GM12878 (cell line): Measurements from ENCODE around the gene COL20A1. TPM values are rescaled to one million over a fixed set of nuclear protein-coding genes. Genes with fewer than 3 reads are reported as not detected.

Experiments used
- ATAC-seq: fragments of 200-7000 bp; cut with Tn5 transposase; 3 replicates; pipeline ENCODE4 v1.9.1; 2020; ENCODE audit warnings: mild to moderate bottlenecking, moderate library complexity
- BruUV-seq: library from RNA; stranded (reverse); fragments of 400-500 nt; replicated peaks from 2 replicates; lab custom pipeline; 2021; lab: Mats Ljungman, UMichigan
- CTCF ChIA-PET: fragments of 300-600 bp; sonication (Branson Sonifier 250); formaldehyde crosslinking; extraction: SDS; loops from one replicate; lab custom pipeline; 2021; ENCODE audit warnings: inconsistent platforms; lab: Yijun Ruan, JAX
- POLR2A ChIA-PET: fragments of 350-600 bp; formaldehyde crosslinking; extraction: SDS; loops from one replicate; lab custom pipeline; 2021; ENCODE audit warnings: inconsistent platforms; lab: Charles Lee
- RAD21 ChIA-PET: fragments of 300-600 bp; sonication (Branson Sonifier 250); formaldehyde crosslinking; loops from one replicate; lab custom pipeline; 2023; ENCODE audit warnings: antibody characterized with exemption; ENCODE audit not compliant: unreplicated experiment; lab: Charles Lee
- SMC1A ChIA-PET: fragments of 300-600 bp; sonication (Branson Sonifier 250); formaldehyde crosslinking; loops from one replicate; lab custom pipeline; 2023; ENCODE audit not compliant: unreplicated experiment, uncharacterized antibody; lab: Charles Lee
- DNase-seq: peaks from one replicate; pipeline ENCODE4 v3.0.0-alpha.2; 2011; ENCODE audit warnings: low read depth, low spot score
- FAIRE-seq: peaks from 3 replicates; lab custom pipeline; 2011; peaks lifted over from hg19 to GRCh38; lab: Jason Lieb, UNC
- H2AFZ ChIP-seq: 2 replicates; pipeline ENCODE4 v1.6.0; 2011; ENCODE audit warnings: low read depth, low read length, control low read depth; ENCODE audit not compliant: control insufficient read depth
- H3K27ac ChIP-seq: 2 replicates; pipeline ENCODE4 v1.5.1; 2011; ENCODE audit warnings: control low read depth; ENCODE audit not compliant: control insufficient read depth, insufficient read depth
- H3K27me3 ChIP-seq, 2 experiments: replicated peaks in 1 of 2; 2 replicates each; pipeline versions ENCODE4 v1.6.0 to v1.6.1; 2011; ENCODE audit warnings: low read length in 1 of 2; ENCODE audit not compliant: control insufficient read depth in 2 of 2, insufficient read depth in 2 of 2
- H3K36me3 ChIP-seq, 2 experiments: 2 replicates each; pipeline ENCODE4 v1.5.1; 2011; ENCODE audit warnings: low read length in 1 of 2; ENCODE audit not compliant: control insufficient read depth in 2 of 2, insufficient read depth in 2 of 2
- H3K4me1 ChIP-seq: 2 replicates; pipeline ENCODE4 v1.6.1; 2011; ENCODE audit warnings: mild to moderate bottlenecking, low read length, moderate library complexity, mixed read lengths; ENCODE audit not compliant: control insufficient read depth, insufficient read depth
- H3K4me2 ChIP-seq: 2 replicates; pipeline ENCODE4 v1.6.0; 2011; ENCODE audit warnings: control low read depth; ENCODE audit not compliant: control insufficient read depth, insufficient read depth
- H3K4me3 ChIP-seq: fragments of 200-600 bp; sonication (generic); 2 replicates; pipeline ENCODE4 v1.5.1; 2016
- H3K79me2 ChIP-seq: 2 replicates; pipeline ENCODE4 v1.6.0; 2011; ENCODE audit warnings: low read length; ENCODE audit not compliant: control insufficient read depth, insufficient read depth
- H3K9ac ChIP-seq: 2 replicates; pipeline ENCODE4 v1.8.0; 2011; ENCODE audit warnings: low read length, control low read depth, mixed read lengths; ENCODE audit not compliant: control insufficient read depth, insufficient read depth
- H3K9me3 ChIP-seq: replicated peaks from 3 replicates; pipeline ENCODE4 v1.5.1; 2011; ENCODE audit warnings: mild to moderate bottlenecking, low read length; ENCODE audit not compliant: control insufficient read depth, insufficient read depth
- H4K20me1 ChIP-seq: 2 replicates; pipeline ENCODE4 v1.6.0; 2011; ENCODE audit not compliant: control insufficient read depth, insufficient read depth
- EP300 ChIP-seq, 2 experiments: fragments of 150-350 bp in 1 of 2; IDR thresholded peaks; 2 replicates each; pipeline ENCODE4 v1.6.1; 2011 to 2012; ENCODE audit warnings: low read depth in 2 of 2, low read length in 2 of 2, borderline replicate concordance in 1 of 2, improper control_type of control experiment in 1 of 2, inconsistent platforms in 1 of 2; ENCODE audit not compliant: control insufficient read depth in 1 of 2
- HDAC6 ChIP-seq: fragments of 200-600 bp; sonication (generic); IDR thresholded peaks from one replicate; pipeline ENCODE4 v1.8.0; 2017; ENCODE audit warnings: antibody characterized with exemption; ENCODE audit not compliant: unreplicated experiment
- HSF1 ChIP-seq: fragments of 150-350 bp; IDR thresholded peaks from 2 replicates; pipeline ENCODE4 v1.6.1; 2014; ENCODE audit warnings: mild to moderate bottlenecking, low read depth, low read length
- MEF2B ChIP-seq: fragments of 450-650 bp; IDR thresholded peaks from 2 replicates; pipeline ENCODE4 v1.6.1; 2018; ENCODE audit warnings: mild to moderate bottlenecking, moderate library complexity; ENCODE audit not compliant: partially characterized antibody, poor library complexity, severe bottlenecking
- MXI1 ChIP-seq: fragments of 150-350 bp; IDR thresholded peaks from 2 replicates; pipeline ENCODE4 v1.6.1; 2011; ENCODE audit warnings: low read depth, mild to moderate bottlenecking, inconsistent platforms, low read length, improper control_type of control experiment
- NR2C1 ChIP-seq: fragments of 450-650 bp; IDR thresholded peaks from 2 replicates; pipeline ENCODE4 v1.6.1; 2017; ENCODE audit warnings: antibody characterized with exemption, mild to moderate bottlenecking, moderate library complexity
- NR2F1 ChIP-seq: fragments of 450-650 bp; conservative IDR thresholded peaks from 2 replicates; pipeline ENCODE4 v1.6.1; 2017; ENCODE audit warnings: mild to moderate bottlenecking
- SKIL ChIP-seq: fragments of 450-650 bp; IDR thresholded peaks from 2 replicates; pipeline ENCODE4 v1.6.1; 2017; ENCODE audit warnings: mild to moderate bottlenecking, low read depth, inconsistent platforms; ENCODE audit not compliant: poor library complexity, severe bottlenecking
- SMC3 ChIP-seq: IDR thresholded peaks from 2 replicates; pipeline ENCODE4 v1.6.1; 2011; ENCODE audit warnings: low read length, improper control_type of control experiment, borderline replicate concordance
- ZNF24 ChIP-seq: fragments of 450-650 bp; IDR thresholded peaks from 2 replicates; pipeline ENCODE4 v1.6.1; 2017; ENCODE audit warnings: antibody characterized with exemption, mild to moderate bottlenecking
- WGBS: methylation state at CpG from one replicate; pipeline ENCODE4 v1.1.6; 2016; ENCODE audit warnings: low lambda C conversion rate; ENCODE audit not compliant: insufficient replicate concordance, insufficient coverage; ENCODE audit errors: missing lambda C conversion rate; 5-methylcytosine and 5-hydroxymethylcytosine counted together
- in situ Hi-C: fragments of 300-500 bp; cut with MboI; formaldehyde crosslinking; loops from 9 replicates; pipeline ENCODE4 v1.14.3; 2018; ENCODE audit warnings: mixed read lengths
- intact Hi-C: fragments of 100-400 bp; cut with micrococcal nuclease; formaldehyde crosslinking; loops from one replicate; pipeline ENCODE4 v1.14.2; 2022; ENCODE audit not compliant: unreplicated experiment
- polyA plus RNA-seq, 11 experiments: library from polyadenylated mRNA; depleted of rRNA in 4 of 11; unstranded in 6 of 11; stranded (reverse) in 5 of 11; fragments of >200 nt; fragmentation: Nextera tagmentation in 4 of 11; fragmentation: Illumina TruSeq in 1 of 11; extraction: Ambion mirVana in 4 of 11; extraction: Trizol in 1 of 11; gene quantifications; 1 replicate in 1 of 11; 2 replicates in 10 of 11; pipeline versions ENCODE4 v1.2.1 to v1.2.3, GENCODE V29; 2011 to 2016; ENCODE audit warnings: inconsistent platforms in 2 of 11, missing spikeins in 2 of 11, low read depth in 1 of 11
- total RNA-seq, 4 experiments: library from RNA; depleted of rRNA in 3 of 4; stranded (reverse); fragments of >200 nt in 3 of 4; fragmentation: Illumina TruSeq in 1 of 4; extraction: Trizol in 1 of 4; gene quantifications; 2 replicates each; pipeline versions ENCODE4 v1.2.1 to v1.2.3, GENCODE V29; 2013 to 2021

COL20A1 gene
- total and polyA plus RNA-seq, 10 of the 15 experiments (the other 5 are each of a cell fraction or from before 2014, with no cell fraction given), result not detected

GRCh38 chr20:63363013-63363957 is 70.3 kb downstream of the COL20A1 start:
- H3K4me3 ChIP-seq, result no peak overlapping the region
- H3K4me2 ChIP-seq, result no peak overlapping the region
- H2AFZ ChIP-seq, result no peak overlapping the region
- SMC1A ChIA-PET, result no interaction called here
- TF ChIP-seq ZNF24, result no peak
- 0 out of 2 replicates have a peak, but pooled peaks have one; percentile 8 for TF ChIP-seq NR2C1
- 0 out of 2 replicates have a peak, but pooled peaks have one; percentile 34 for TF ChIP-seq NR2F1
- no peak for TF ChIP-seq HDAC6
- ATAC-seq, result no peak
- no peak for FAIRE-seq
- H3K9ac ChIP-seq, result no peak overlapping the region
- intact Hi-C loops, result no loop called here
- H3K36me3 ChIP-seq, result no peaks in the 10 kb centered on the region
- H4K20me1 ChIP-seq, result no peaks in the 10 kb centered on the region
- POLR2A ChIA-PET, result no interaction called here
- no peaks in the 10 kb centered on the region; a peak in 1 of 4 replicates for H3K27me3 ChIP-seq
- DNase-seq, result no peak
- BruUV-seq, result no TSS peak
- CTCF ChIA-PET, result interaction anchor here (0.8 kb wide), 1 partner anchor 19 kb away, joined by 3 read pairs; no protein-coding TSS in a partner anchor
- RAD21 ChIA-PET, result no interaction called here
- no peaks in the 10 kb centered on the region for H3K79me2 ChIP-seq
- 36% methylated on average over 23 of the region's 23 CpGs for WGBS
- no peaks in the 10 kb centered on the region for H3K4me1 ChIP-seq
- in situ Hi-C loops, result no loop called here
- no peak overlapping the region for H3K27ac ChIP-seq
- H3K9me3 ChIP-seq, result no peaks in the 10 kb centered on the region

- no peaks in the 10 kb centered on the region for H3K36me3 ChIP-seq
- no peak overlapping the region for H3K4me3 ChIP-seq
- H3K9ac ChIP-seq, result no peak overlapping the region
- no peaks in the 10 kb centered on the region for H4K20me1 ChIP-seq
- H2AFZ ChIP-seq, result no peak overlapping the region
- no peak for DNase-seq
- no peaks in the 10 kb centered on the region; a peak in 1 of 4 replicates for H3K27me3 ChIP-seq
- no peaks in the 10 kb centered on the region for H3K4me1 ChIP-seq
- ChIA-PET RAD21 (no interaction called here), POLR2A (no interaction called here), CTCF (interaction anchor here (0.8 kb wide), 1 partner anchor 18 kb away, joined by 3 read pairs; no protein-coding TSS in a partner anchor)
- no peak for ATAC-seq
- WGBS, result 31% methylated on average over 18 of the region's 19 CpGs
- H3K9me3 ChIP-seq, result no peaks in the 10 kb centered on the region
- TF ChIP-seq HSF1, result no peak
- TF ChIP-seq MXI1, result no peak
- no peak for TF ChIP-seq EP300 (IDR thresholded peaks at IDR 0.05; ENCODE audit: borderline replicate concordance in 1 of 2, control insufficient read depth in 1 of 2, low read depth in 2 of 2, low read length in 2 of 2)
- no peak for TF ChIP-seq MEF2B
- TF ChIP-seq SMC3, result no peak
- TF ChIP-seq SKIL, result no peak
- TF ChIP-seq, all 136 proteins: peak for 0
- no peak overlapping the region for H3K27ac ChIP-seq
- intact Hi-C loops, result no loop called here
- in situ Hi-C loops, result no loop called here
- H3K79me2 ChIP-seq, result no peaks in the 10 kb centered on the region
- no TSS peak for BruUV-seq
- no peak overlapping the region for H3K4me2 ChIP-seq
- SMC1A ChIA-PET, result no interaction called here
- no peak for FAIRE-seq
These were observed 71.1 kb downstream of the COL20A1 start for GRCh38 chr20:63363981-63364561.
